Osteoblast (primary cell): ENCODE data around the gene SPAG16. TPM values are rescaled to one million over a fixed set of nuclear protein-coding genes. Genes with fewer than 3 reads are reported as not detected.

Experiments used
- DNase-seq: peaks from one replicate; pipeline ENCODE4 v3.0.0; 2011; ENCODE audit warnings: low spot score, mixed read lengths; ENCODE audit not compliant: insufficient read length; ENCODE audit errors: missing footprints
- H2AFZ ChIP-seq: 2 replicates; pipeline ENCODE4 v1.6.0; 2011; ENCODE audit warnings: mild to moderate bottlenecking, low read length
- H3K27ac ChIP-seq: 2 replicates; pipeline ENCODE4 v1.5.1; 2011; ENCODE audit warnings: mild to moderate bottlenecking, low read depth, low read length, moderate library complexity
- H3K27me3 ChIP-seq: 2 replicates; pipeline ENCODE4 v1.6.0; 2012; ENCODE audit warnings: mild to moderate bottlenecking, control low read depth, inconsistent platforms, low read length, moderate library complexity; ENCODE audit not compliant: insufficient read depth
- H3K36me3 ChIP-seq: 2 replicates; pipeline ENCODE4 v1.5.1; 2011; ENCODE audit warnings: mild to moderate bottlenecking, low read length, control low read depth, moderate library complexity; ENCODE audit not compliant: insufficient read depth
- H3K4me1 ChIP-seq: 2 replicates; pipeline ENCODE4 v1.5.1; 2011; ENCODE audit warnings: mild to moderate bottlenecking, low read length, control low read depth, moderate library complexity; ENCODE audit not compliant: insufficient read depth
- H3K4me2 ChIP-seq: 2 replicates; pipeline ENCODE4 v1.6.0; 2011; ENCODE audit warnings: mild to moderate bottlenecking, low read length; ENCODE audit not compliant: insufficient read depth
- H3K4me3 ChIP-seq: fragments of 200-600 bp; sonication (generic); 3 replicates; pipeline ENCODE4 v1.5.1; 2012; ENCODE audit warnings: mild to moderate bottlenecking, low read length, inconsistent platforms; ENCODE audit not compliant: insufficient read depth
- H3K79me2 ChIP-seq: 2 replicates; pipeline ENCODE4 v1.6.0; 2012; ENCODE audit warnings: mild to moderate bottlenecking, low read length, control low read depth, inconsistent platforms; ENCODE audit not compliant: insufficient read depth
- H3K9me3 ChIP-seq: 2 replicates; pipeline ENCODE4 v1.5.1; 2011; ENCODE audit warnings: low read depth, low read length, control low read depth
- H4K20me1 ChIP-seq: 2 replicates; pipeline ENCODE4 v1.6.0; 2012; ENCODE audit warnings: mild to moderate bottlenecking, low read length, control low read depth; ENCODE audit not compliant: insufficient read depth
- CTCF ChIP-seq: IDR thresholded peaks from 2 replicates; pipeline ENCODE4 v1.5.1; 2011; ENCODE audit warnings: mild to moderate bottlenecking, low read depth, low read length, moderate library complexity; ENCODE audit errors: extremely low read depth
- total RNA-seq: library from RNA; depleted of rRNA; stranded (reverse); fragments of >200 nt; gene quantifications from 2 replicates; pipeline ENCODE4 v1.2.3, GENCODE V29; 2012

Gene SPAG16
- total RNA-seq, 1 donor: 47.8 TPM

GRCh38 chr2:214246417-214246816, 962.2 kb downstream of the SPAG16 start:
- H3K4me3 ChIP-seq: no peak overlapping the region

DNA sequence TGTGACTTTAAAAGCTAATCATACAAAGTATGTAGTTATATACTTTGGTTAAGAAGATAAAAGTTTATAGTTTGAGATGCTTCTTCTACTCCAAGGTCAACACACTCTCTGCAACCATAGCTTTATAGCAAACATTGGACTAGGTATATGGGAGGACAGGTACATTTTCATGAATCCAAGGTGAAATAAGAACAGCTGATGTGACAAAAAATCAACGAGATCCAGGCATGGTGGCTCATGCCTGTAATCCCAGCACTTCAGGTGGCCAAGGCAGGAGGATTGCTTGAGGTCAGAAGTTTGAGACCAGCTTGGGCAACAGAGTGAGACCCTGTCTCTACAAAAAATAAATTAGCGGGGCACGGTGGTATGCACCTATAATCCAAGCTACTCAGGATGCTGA, 963.3 kb downstream of the SPAG16 start:
- TF ChIP-seq CTCF: no peak
- H3K27me3 ChIP-seq: no peaks in the 10 kb centered on the region
- H4K20me1 ChIP-seq: no peaks in the 10 kb centered on the region

More at GRCh38 chr2:214246417-214246816, 962.2 kb downstream of the SPAG16 start:
- Histone ChIP-seq H3K36me3 (no peaks in the 10 kb centered on the region), H2AFZ (no peak overlapping the region), H3K4me2 (no peak overlapping the region), H3K27me3 (no peaks in the 10 kb centered on the region), H3K79me2 (no peaks in the 10 kb centered on the region), H3K9me3 (no peaks in the 10 kb centered on the region), H3K27ac (no peak overlapping the region), H4K20me1 (no peaks in the 10 kb centered on the region), H3K4me1 (no peaks in the 10 kb centered on the region)
- DNase-seq: no peak
- no peak for TF ChIP-seq CTCF

GRCh38 chr2:214255046-214255445, 970.8 kb downstream of the SPAG16 start:
- H3K36me3 ChIP-seq: no peaks in the 10 kb centered on the region

More for the DNA sequence above, 963.3 kb downstream of the SPAG16 start:
- Histone ChIP-seq H2AFZ (no peak overlapping the region), H3K27ac (no peak overlapping the region), H3K36me3 (no peaks in the 10 kb centered on the region), H3K4me2 (no peak overlapping the region), H3K4me1 (no peaks in the 10 kb centered on the region), H3K79me2 (no peaks in the 10 kb centered on the region), H3K9me3 (no peaks in the 10 kb centered on the region), H3K4me3 (no peak overlapping the region)
- DNase-seq: no peak

DNA sequence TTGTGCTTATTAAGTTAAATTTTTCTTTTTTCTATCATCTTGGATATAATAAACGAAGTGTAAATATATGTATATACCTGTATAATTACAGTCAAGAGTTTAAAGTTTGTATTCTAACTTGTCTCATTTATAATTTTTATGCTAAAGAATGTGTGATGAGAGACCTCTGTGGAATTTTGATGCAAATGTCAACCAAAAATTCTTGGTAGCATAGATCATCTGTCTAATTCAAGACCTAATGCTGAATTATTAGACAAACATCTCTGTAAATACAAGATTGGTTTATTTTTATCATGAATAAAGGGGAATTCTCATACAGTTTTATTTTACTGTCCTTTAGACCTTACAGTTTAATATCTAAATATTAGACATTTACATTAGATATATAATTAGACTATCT, 977.4 kb downstream of the SPAG16 start:
- H3K27me3 ChIP-seq: no peaks in the 10 kb centered on the region
- H3K4me2 ChIP-seq: no peak overlapping the region
- H3K27ac ChIP-seq: no peak overlapping the region
- H3K4me3 ChIP-seq: no peak overlapping the region
- H2AFZ ChIP-seq: no peak overlapping the region
- no peak for DNase-seq
- H4K20me1 ChIP-seq: no peaks in the 10 kb centered on the region
- H3K9me3 ChIP-seq: no peaks in the 10 kb centered on the region
- TF ChIP-seq CTCF: no peak
- H3K79me2 ChIP-seq: no peaks in the 10 kb centered on the region
- no peaks in the 10 kb centered on the region for H3K36me3 ChIP-seq
- no peaks in the 10 kb centered on the region for H3K4me1 ChIP-seq

More at GRCh38 chr2:214255046-214255445, 970.8 kb downstream of the SPAG16 start:
- Histone ChIP-seq H3K4me1 (no peaks in the 10 kb centered on the region), H2AFZ (no peak overlapping the region), H3K79me2 (no peaks in the 10 kb centered on the region), H3K4me2 (no peak overlapping the region), H3K9me3 (no peaks in the 10 kb centered on the region), H3K27me3 (no peaks in the 10 kb centered on the region), H3K4me3 (no peak overlapping the region), H4K20me1 (no peaks in the 10 kb centered on the region), H3K27ac (no peak overlapping the region)
- no peak for TF ChIP-seq CTCF
- DNase-seq: no peak
